Right atrium auricular region (tissue), 2 donors: ENCODE data around the gene SPTBN4. TPM values are rescaled to one million over a fixed set of nuclear protein-coding genes. Genes with fewer than 3 reads are reported as not detected.

Experiments used
- DNase-seq: peaks from one replicate; pipeline ENCODE4 v3.0.0-alpha.2; 2019; ENCODE audit warnings: low spot score
- H3K27ac ChIP-seq, 2 donors: fragments of 200-600 bp; sonication (generic); 1 replicate in 1 of 2; 2 replicates in 1 of 2; pipeline ENCODE4 v1.5.1; 2016 to 2019
- H3K27me3 ChIP-seq, 2 donors: fragments of 200-600 bp; sonication (generic); one replicate each; pipeline versions ENCODE4 v1.5.1 to v1.6.0; 2017 to 2019
- H3K36me3 ChIP-seq: fragments of 200-600 bp; sonication (generic); one replicate; pipeline ENCODE4 v1.5.1; 2016
- H3K4me1 ChIP-seq, 2 donors: fragments of 200-600 bp; sonication (generic); one replicate each; pipeline versions ENCODE4 v1.5.1 to v1.6.0; 2017 to 2019
- H3K4me3 ChIP-seq, 2 donors: fragments of 200-600 bp; sonication (generic); 1 replicate in 1 of 2; 2 replicates in 1 of 2; pipeline ENCODE4 v1.5.1; 2017 to 2019; ENCODE audit warnings: mild to moderate bottlenecking in 1 of 2, moderate library complexity in 1 of 2
- H3K9me3 ChIP-seq, 2 donors: fragments of 200-600 bp; sonication (generic); one replicate each; pipeline ENCODE4 v1.5.1; 2019
- CTCF ChIP-seq, 2 donors: fragments of 200-600 bp; sonication (generic); IDR thresholded peaks; one replicate each; pipeline ENCODE4 v1.5.1; 2019; ENCODE audit warnings: antibody characterized with exemption in 2 of 2
- total RNA-seq, 2 donors: library from RNA; depleted of rRNA; stranded (reverse); fragments of >200 nt; gene quantifications; one replicate each; pipeline ENCODE4 v1.1.0, GENCODE V29; 2016

Gene SPTBN4
- total RNA-seq, 2 donors from 2014 or later: 5.2 to 5.5 TPM

- no peaks in the 10 kb centered on the region for H3K9me3 ChIP-seq
- peak overlapping the region; percentile 82 to 93 for H3K27ac ChIP-seq
- peaks cover 30% of the 10 kb centered on the region for H3K36me3 ChIP-seq
- no peaks in the 10 kb centered on the region for H3K27me3 ChIP-seq
- no peak for TF ChIP-seq CTCF (IDR thresholded peaks at IDR 0.05)
- peaks cover 0 to 29% of the 10 kb centered on the region in 2 donors for H3K4me1 ChIP-seq
- peak; percentile 93 for DNase-seq
- H3K4me3 ChIP-seq: peak overlapping the region; percentile 56 to 61
These were observed 148.0 kb downstream of the SPTBN4 start for GRCh38 chr19:40614622-40615411.

- DNase-seq: no peak
- peaks cover 38% of the 10 kb centered on the region for H3K36me3 ChIP-seq
- no peaks in the 10 kb centered on the region for H3K27me3 ChIP-seq
- H3K4me1 ChIP-seq: peaks cover 0 to 18% of the 10 kb centered on the region in 2 donors
- no peak overlapping the region for H3K4me3 ChIP-seq
- no peaks in the 10 kb centered on the region for H3K9me3 ChIP-seq
- TF ChIP-seq CTCF (IDR thresholded peaks at IDR 0.05): no peak
- no peak overlapping the region for H3K27ac ChIP-seq
These were observed 149.4 kb downstream of the SPTBN4 start for GRCh38 chr19:40616178-40616577.

GRCh38 chr19:40616941-40617340, 150.1 kb downstream of the SPTBN4 start:
- H3K4me3 ChIP-seq: no peak overlapping the region
- H3K27ac ChIP-seq: no peak overlapping the region
- no peaks in the 10 kb centered on the region for H3K9me3 ChIP-seq
- H3K36me3 ChIP-seq: peaks cover 44% of the 10 kb centered on the region
- no peaks in the 10 kb centered on the region for H3K27me3 ChIP-seq
- H3K4me1 ChIP-seq: peaks cover 0 to 18% of the 10 kb centered on the region in 2 donors
- DNase-seq: no peak
- TF ChIP-seq CTCF (IDR thresholded peaks at IDR 0.05): no peak

- Histone ChIP-seq H3K36me3 (peaks cover 53% of the 10 kb centered on the region), H3K4me3 (no peak overlapping the region), H3K4me1 (peaks cover 0 to 18% of the 10 kb centered on the region in 2 donors), H3K27me3 (no peaks in the 10 kb centered on the region), H3K27ac (no peak overlapping the region), H3K9me3 (no peaks in the 10 kb centered on the region)
- TF ChIP-seq CTCF (IDR thresholded peaks at IDR 0.05): no peak
- DNase-seq: no peak
These were observed 151.2 kb downstream of the SPTBN4 start for GRCh38 chr19:40617961-40618360.

GRCh38 chr19:40619333-40620160, 152.7 kb downstream of the SPTBN4 start:
- H3K9me3 ChIP-seq: no peaks in the 10 kb centered on the region
- peak overlapping the region; percentile 26 to 28 for H3K27ac ChIP-seq
- TF ChIP-seq CTCF (IDR thresholded peaks at IDR 0.05): no peak
- H3K27me3 ChIP-seq: no peaks in the 10 kb centered on the region
- H3K36me3 ChIP-seq: peaks cover 69% of the 10 kb centered on the region
- H3K4me3 ChIP-seq: no peak overlapping the region
- no peak for DNase-seq
- H3K4me1 ChIP-seq: peaks cover 0 to 8% of the 10 kb centered on the region in 2 donors
